UCSD-AML1 (cell line): ENCODE measurements around the gene CA7.
A peak's percentile ranks its signal among the peaks of the same experiment; 100 is the strongest.
"Not testable (repeated sequence)": the region's sequence is repeated elsewhere in the genome, so short reads cannot be mapped to it uniquely, and the experiment has no call there.

Experiments used
- DNase-seq: peaks from one replicate; lab custom pipeline; 2025; ENCODE audit not compliant: unreplicated experiment; lab: John Stamatoyannopoulos, UW

The CA7 gene

DNA sequence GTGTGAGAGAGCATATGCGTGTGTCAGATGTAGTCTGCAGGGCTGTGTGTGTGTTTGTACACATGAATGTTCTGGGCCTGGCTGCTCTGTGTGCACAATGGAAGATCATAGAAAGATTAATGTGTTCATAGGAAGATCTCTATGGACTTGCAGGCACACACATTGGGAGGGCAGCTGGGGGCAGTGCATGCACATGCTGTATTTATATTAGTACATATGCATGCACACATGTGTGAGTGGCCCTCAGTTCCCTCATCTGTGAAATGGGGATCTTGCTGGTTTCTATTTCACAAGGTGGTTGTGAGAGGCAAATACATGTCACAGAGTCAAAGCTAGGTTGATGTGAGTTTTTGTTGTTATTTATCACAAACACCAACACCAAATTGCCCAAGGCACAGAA lies 2.1 kb downstream of the CA7 start:
- no peak for DNase-seq

DNA sequence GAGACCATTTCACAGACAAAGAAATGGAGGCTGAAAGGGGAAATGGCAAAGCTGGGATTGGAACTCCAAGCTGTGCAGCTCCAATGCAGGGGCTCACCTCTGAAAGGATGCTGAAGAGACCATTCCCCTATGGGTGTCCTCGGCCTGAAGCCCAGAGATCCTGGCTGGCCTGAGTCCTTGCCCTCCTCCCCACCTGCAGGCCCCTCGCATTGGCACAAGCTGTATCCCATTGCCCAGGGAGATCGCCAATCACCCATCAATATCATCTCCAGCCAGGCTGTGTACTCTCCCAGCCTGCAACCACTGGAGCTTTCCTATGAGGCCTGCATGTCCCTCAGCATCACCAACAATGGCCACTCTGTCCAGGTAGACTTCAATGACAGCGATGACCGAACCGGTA lies 2.6 kb downstream of the CA7 start:
- no peak for DNase-seq

DNA sequence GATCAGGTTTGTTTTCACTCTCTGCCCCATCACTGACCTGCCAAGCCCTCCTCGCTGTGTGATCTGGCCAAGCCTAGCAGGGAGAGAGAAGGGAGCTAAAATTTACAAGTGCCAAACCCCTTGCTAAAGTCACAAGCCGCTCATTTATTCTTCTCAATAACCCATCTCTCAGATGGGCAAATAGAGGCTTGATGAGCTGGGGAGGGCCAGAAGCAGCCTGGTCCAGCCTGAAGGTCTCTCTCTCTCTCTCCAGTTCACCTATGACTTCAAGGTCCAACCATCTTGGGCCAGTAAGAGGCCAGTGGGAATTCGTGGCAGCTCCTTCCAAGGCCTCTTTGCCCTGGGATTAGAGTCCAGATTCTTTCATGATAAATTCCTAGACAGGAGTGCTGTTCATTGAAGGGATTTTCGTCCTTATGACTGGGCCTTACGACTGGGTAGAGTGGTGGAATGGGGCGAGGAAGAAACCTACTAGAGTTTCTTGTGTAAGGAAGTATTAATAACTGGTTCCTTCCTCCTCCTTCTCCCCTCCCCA lies 3.4 kb downstream of the CA7 start:
- DNase-seq: no peak

DNA sequence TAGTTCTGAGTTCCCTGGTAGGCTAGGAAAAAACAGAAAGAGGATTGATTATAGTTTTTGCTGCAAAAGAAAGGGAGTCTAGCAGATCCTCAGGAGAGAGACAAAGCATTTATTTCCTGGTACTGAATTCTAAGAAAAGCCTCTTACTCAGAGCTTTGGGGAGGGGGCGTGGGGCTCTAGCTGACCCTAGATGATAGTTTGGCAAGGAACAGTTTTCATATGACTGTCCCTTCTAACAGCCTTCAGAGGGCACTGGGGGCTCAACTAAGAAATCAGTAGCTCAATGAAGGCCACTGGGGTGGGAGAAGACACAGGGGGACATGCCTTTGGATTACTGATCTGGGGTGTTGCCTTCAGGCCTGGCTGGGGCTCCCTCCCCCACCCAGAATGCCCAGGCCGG lies 4.0 kb downstream of the CA7 start:
- no peak for DNase-seq

DNA sequence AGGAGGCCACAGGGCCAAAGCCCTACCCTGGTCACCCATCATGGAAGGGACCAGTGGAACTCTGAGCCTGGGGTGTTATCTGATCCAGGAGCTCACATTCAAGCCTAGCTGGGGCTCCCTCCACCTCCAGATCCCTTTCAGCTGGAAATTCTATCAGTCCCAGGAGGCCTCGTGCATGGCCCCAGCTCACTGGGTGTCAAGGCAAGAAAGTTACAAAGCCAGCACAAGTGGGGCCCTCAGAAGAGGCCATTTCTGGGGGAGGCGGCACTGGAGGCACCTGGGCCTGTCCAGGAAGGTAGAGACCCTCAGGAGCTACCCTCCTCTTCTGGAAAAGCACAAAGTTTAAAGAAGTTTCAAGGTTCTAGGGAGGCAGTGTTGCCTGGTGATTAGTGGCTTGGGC lies 4.8 kb downstream of the CA7 start:
- DNase-seq: no peak

DNA sequence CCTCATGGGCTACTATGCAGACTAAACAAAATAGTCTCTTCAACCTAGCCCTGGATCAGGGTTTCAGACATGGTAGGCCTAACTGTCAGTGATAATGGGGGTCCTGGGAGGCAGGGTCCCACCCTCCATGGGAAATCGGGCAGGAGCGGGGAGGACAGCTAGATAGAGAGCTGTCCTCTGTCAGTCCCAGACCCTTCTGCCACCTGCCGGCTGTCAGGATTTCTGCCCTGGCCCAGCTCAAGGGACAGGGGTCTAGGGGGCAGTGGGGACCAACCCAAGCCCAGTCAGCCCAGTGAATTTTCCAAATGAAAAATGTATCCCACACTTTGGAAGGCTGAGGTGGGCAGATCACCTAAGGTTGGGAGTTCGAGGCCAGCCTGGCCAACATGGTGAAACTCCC lies 5.3 kb downstream of the CA7 start:
- DNase-seq: no peak

DNA sequence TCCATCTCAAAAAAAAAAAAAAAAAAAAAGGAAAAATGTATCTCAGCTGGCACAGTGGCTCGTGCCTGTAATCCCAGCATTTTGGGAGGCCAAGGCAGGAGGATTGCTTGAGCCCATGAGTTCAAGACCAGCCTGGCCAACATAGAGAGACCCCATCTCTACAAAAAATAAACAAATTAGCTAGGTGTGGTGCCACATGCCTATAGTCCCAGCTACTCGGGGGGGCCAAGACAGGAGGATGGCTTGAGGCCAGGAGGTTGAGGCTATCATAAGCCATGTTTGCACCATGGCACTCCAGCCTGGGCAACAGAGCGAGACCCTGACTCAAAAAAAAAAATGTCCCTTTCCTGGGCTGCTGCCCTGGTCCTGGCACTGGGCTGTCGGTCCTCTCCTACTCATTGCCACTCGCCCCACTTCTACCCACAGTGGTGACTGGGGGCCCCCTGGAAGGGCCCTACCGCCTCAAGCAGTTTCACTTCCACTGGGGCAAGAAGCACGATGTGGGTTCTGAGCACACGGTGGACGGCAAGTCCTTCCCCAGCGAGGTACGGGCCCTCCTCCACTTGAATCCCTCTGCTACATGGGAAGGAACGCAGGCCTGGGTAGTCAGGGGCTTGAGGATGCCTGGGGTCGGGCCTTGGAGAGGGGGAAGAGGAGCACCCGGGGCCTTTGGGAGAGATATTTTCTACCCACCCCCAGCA lies 6.1 kb downstream of the CA7 start:
- no peak for DNase-seq

DNA sequence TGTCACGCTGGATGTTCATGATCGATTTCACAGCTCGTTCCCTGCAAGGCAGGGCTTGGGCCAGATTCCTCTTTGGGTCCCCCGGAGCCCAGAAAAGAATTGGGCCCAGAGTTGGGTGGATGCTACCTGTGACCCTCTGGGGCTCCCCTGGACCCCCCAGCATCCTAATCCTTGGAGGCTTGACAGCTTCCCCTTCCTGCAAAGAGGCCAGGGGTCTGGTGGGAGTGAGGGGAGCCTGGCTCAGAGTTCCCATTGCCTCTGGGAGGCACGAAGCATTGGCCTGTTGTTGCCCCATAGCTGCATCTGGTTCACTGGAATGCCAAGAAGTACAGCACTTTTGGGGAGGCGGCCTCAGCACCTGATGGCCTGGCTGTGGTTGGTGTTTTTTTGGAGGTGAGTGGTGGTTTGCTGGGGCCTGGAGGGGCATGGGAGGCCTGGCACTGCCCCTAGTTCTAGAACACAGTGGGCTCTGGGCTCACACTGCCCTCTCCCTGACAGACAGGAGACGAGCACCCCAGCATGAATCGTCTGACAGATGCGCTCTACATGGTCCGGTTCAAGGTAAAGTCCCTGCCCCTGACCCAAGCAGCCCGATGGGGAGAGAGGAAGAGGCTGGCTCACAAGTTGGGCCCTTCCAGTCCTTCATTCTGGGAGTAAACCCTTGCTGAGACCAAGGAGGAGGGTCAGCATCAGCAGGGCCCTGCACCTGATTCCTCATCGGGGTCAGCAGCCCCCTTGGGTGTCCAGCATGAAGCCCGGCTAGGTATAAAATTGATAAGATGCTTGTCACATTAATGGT lies 7.2 kb downstream of the CA7 start:
- no peak for DNase-seq

DNA sequence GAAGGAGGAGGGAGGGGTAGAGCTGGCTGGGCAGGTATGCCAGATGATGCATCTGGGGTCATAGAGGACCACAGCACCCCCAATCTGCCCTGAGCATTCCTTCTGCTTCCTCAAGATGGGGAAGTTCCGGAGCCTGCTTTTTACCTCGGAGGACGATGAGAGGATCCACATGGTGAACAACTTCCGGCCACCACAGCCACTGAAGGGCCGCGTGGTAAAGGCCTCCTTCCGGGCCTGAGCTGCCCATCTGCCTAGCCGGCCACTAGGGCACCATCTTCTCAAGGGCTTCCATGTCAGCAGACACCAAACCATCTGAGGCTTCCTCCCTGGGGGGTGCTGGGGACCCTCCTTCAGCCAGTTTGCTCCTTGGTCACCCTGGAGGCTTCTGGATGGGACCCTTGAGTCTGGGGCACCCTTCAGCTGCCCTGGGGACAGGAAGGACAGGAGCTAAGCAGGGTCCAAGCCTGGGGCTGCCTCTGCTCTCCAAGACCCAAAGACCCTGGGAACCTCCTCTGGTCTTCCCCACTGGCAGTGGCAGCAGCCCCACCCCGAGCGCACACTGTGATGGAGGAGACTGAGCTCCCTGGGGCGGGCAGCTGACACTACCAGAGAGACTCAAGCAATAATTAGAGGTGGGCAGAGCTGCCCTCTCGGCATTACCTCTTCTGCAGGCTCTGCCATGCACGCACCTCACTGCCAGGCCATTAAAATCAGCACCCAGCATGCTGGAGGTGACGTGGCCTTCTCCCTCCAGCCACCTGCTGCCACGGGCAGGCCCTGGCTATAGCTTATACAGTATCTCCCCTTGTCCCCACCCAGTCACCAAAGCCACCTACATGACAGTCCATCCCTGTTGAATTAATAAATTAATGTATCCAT lies 9.3 kb downstream of the CA7 start:
- DNase-seq: peak; percentile 78

DNA sequence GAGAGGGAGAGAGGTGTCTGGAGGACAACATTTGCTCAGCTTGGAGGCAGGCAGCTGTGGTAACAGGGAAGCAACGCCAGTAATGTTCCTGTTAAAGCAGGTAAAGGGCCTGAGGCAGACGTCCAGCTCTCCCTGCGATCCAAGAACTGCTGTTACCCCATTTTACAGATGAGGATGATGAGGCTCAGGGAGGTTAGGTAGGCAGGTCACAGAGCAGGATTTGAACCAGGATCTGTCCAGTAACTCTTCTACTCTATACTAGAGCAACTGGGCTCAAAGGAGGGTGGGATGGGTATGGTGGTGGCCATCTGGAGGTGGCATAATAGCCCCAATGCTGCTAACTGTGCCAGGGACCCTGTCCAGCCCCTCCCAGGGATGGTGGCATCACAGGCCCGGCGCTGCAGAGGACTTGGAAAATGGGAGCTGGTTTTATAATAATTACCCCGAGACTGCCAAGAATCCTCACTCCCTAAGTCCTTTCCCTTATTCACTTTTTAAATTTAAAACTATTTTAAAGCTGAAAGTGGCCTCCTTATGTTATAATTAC lies 12.0 kb downstream of the CA7 start:
- DNase-seq: no peak

DNA sequence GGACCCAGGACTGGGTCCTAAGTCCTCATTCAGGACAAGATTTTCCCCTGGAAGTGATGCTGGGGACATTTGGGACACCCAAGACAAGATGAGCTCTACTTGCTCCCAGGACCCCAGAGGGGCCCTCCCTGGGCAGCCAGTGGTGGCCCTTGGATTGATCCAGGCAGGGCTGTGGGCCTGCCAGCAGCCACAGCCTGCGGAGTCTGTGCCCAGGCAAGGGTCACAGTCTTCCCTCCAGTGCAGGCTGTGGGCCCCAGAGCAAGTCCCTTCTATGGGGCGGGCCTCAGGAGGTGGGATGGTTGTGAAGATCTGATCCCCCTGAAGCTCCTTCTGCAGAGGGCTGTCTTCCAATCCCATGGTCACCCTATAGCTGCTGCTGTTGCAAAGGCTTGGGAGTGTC lies 12.6 kb downstream of the CA7 start:
- DNase-seq: no peak

DNA sequence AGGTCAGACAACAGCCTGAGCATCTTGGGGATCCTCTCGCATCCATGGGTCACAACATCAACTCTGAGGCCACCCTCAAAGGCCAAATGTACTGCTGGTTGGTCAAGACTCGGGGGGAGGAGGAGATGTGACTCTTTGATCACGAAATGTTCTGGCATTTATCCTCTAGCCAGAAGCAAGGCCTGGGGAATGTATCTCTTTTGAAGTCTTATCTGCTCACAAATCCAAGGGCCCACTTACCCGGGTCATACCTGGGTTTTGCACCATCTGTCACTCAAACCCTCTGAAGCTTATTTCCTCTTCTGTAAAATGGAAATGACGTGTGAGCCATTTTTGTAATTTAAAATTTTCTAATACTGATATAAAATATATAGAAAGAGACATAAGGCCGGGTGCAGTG lies 13.2 kb downstream of the CA7 start:
- no peak for DNase-seq

DNA sequence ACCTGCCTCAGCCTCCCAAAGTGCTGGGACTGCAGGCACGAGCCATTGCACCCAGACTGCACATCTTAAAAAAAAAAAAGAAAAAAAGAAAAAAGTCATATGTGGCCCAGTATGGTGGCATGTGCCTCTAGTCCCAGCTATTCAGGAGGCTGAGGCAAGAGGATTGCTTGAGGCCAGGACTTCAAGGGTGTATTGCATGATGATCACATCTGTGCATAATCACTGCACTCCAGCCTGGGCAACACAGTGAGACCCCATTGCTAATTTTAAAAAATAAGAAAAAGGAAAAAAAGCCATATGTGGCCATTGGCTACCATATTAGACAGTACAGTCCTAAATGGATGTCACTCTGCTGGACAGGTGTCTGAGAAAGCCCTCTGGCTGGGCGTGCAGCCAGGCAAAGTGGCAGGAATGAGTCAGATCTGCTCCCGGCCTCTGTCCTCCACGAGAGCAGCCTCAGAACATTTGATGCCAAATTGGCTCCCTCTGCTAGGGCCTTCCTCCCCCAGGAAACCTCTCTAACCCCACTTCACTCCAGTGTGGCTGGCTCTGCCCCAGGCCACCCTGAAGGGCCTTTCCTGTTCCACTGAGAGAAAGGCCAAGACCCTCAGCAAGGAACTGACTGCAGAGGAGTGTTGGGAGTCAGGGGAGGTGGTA lies 14.7 kb downstream of the CA7 start:
- no peak for DNase-seq

DNA sequence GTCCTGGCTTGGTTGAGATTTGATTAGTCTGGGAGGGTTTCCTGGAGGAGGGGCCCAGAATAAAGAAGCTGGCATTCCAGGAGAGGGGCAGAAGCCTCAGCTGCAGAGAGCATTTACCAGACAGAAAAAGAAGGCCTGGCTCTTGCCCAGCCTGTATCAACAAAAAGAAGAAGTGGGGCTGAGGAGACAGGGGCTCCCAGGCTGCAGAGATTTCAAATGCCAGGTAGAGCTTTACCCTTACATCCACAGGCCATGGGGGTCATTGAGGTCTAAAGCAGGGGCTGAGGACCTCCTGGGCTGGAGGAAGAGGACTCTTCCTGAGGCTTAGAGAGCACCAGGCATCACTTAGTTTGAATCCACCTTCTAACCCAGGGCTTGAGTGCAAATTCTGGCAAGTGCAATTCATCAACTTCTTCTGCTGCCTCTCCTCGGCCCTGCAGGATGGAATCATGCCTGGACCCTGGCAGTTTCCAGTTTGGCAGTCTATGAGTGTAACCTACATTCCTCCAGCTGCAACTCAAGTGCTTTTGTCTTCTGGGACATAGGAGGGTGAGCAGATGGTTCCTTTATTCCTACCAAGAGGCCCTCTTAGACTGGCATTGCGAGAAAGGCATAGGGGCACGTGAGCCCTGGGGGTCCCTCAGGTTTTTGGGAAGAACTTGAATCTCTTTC lies 15.3 kb downstream of the CA7 start:
- no peak for DNase-seq

DNA sequence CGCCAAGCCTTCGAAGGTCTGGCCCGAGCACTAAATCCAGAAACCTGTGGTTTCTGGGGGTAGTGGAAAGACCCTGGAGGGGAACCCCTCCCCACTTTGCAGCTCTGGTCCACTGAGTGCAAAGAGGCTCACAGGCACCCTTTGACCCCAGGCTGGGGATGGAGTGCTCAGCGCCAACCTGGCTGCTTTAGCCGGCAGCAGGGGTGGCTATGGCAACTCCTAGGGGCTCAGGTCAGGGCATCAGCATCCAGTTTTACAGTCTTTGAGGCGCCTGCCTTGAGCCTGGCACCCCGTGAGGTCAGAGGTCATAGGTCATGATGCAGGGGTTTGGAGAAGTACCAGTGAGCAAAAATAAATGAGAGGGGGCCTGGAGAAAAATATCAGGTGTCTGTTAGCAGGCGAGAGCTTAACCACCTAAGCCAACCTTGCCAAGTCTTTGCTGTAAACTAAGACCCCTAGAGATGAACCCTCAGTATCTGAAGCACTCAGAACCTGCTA lies 17.9 kb downstream of the CA7 start:
- no peak for DNase-seq

DNA sequence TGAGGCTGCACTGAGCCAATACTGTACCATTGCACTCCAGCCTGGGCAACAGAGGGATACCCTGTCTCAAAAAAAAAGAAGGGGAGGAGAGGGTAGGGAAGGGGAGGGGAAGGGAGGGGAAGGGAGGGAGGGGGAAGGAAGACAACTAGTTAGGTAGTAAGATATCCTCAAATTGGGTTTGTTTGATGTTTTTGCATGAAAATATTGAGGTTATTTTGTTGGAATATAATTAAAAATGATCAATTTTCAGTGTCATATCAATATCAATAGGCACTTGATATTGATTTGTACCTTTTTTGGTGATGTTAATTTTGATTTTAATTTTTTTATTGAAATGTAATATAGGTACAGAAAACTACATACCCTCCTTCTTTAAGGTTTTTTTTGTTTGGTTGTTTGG lies 19.5 kb downstream of the CA7 start:
- no peak for DNase-seq

DNA sequence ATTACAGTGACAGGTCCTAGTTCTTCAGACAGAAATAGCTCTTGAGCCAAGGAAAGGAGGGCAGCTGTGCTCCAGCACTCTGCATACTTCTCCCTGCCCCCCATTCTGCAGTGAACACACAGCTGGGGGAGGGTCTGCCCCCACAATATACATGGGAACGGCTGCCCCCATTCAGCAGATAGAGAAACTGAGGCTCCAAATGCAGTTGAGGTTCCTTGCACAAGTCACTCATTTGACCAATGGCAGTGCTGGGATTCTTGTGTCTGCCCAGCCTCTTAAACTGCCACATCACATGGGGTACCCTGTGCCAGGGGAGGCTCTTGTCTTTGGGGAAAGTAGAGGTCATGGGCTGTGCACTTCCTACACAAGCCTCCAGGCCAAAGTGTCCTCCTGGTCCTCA lies 25.2 kb downstream of the CA7 start:
- DNase-seq: no peak

DNA sequence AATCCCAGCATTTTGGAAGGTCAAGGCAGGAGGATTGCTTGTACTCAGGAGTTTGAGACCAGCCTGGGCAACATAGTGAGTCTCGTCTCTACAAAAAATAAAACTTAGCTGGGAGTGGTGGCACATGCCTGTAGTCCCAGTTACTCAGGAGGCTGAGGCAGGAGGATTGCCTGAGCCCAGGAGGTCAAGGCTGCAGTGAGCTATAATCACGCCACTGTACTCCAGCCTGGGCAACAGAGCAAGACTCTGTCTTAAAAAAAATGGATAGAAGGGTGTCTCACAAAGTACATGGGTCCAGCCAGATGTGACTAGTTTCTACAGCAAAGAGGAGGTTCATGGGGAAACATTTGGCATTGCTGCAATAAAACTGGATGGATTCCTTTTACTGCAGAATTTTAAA lies 27.1 kb downstream of the CA7 start:
- DNase-seq: not testable (repeated sequence)

DNA sequence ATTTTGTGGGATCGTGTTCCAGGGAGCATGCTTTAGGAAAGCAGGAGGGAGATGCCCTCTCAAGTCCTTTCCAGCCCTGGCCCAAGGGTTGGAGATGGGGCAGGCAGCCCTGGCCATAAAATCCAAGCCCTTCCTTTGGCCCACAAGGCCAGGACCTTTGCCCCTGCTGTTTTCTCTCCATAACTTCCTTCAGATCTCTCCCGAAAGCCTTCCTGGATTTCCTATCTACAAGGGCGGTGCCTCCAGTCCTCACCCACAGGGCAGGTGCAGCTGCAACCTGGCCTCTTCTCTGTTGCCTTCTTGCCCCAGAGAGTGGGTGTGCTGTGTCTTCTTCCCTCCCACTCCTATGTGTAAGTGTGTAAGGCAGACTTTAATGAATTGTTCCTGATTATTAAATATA lies 27.6 kb downstream of the CA7 start:
- no peak for DNase-seq

DNA sequence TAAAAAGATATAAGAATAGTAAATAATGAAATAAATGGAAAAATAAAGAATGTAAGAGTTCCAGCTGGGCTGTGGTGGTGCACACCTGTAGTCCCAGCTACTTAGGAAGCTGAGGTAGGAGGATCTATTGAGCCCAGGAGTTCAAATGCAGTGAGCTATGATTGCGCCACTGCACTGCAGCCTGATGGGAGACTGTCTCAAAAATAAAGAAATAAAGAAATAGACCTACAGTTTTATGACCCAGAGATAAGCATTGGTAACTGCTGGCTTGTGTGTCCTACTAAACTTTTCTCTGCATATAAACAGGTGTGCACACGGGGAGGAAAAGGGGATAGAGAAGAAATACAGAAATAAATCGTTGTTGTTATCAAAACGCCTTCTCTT lies 28.3 kb downstream of the CA7 start:
- DNase-seq: no peak
